Karpas-422 (cell line): ENCODE results near the gene TCF7L2. TPM values are rescaled to one million over a fixed set of nuclear protein-coding genes. Genes with fewer than 3 reads are reported as not detected.

Experiments used
- DNase-seq: peaks from one replicate; pipeline ENCODE4 v3.0.0-alpha.2; 2015
- H2AFZ ChIP-seq: fragments of 200-600 bp; sonication (generic); 2 replicates; pipeline ENCODE4 v1.6.1; 2014; ENCODE audit warnings: antibody characterized with exemption, low read length, mixed read lengths
- H3K27ac ChIP-seq: fragments of 200-600 bp; sonication (generic); 2 replicates; pipeline ENCODE4 v1.5.1; 2014; ENCODE audit warnings: mild to moderate bottlenecking, low read length, moderate library complexity
- H3K27me3 ChIP-seq: fragments of 200-600 bp; sonication (generic); 2 replicates; pipeline ENCODE4 v1.6.1; 2014; ENCODE audit warnings: low read length, mixed read lengths
- H3K36me3 ChIP-seq: fragments of 200-600 bp; sonication (generic); 2 replicates; pipeline ENCODE4 v1.6.1; 2014; ENCODE audit warnings: low read length, mixed read lengths; ENCODE audit not compliant: insufficient read depth
- H3K4me1 ChIP-seq: fragments of 200-600 bp; sonication (generic); 2 replicates; pipeline ENCODE4 v1.6.1; 2014; ENCODE audit warnings: mild to moderate bottlenecking, low read length, mixed read lengths
- H3K4me2 ChIP-seq: fragments of 200-600 bp; sonication (generic); 2 replicates; pipeline ENCODE4 v1.6.1; 2014; ENCODE audit warnings: low read length, low read depth, mild to moderate bottlenecking; ENCODE audit not compliant: poor library complexity, severe bottlenecking
- H3K4me3 ChIP-seq: fragments of 200-600 bp; sonication (generic); 2 replicates; pipeline ENCODE4 v1.5.1; 2014; ENCODE audit warnings: mild to moderate bottlenecking, antibody characterized with exemption, low read length, mixed read lengths
- H3K79me2 ChIP-seq: fragments of 200-600 bp; sonication (generic); 2 replicates; pipeline ENCODE4 v1.6.1; 2014; ENCODE audit warnings: mild to moderate bottlenecking, low read length, mixed read lengths
- H3K9ac ChIP-seq: fragments of 200-600 bp; sonication (generic); 2 replicates; pipeline ENCODE4 v1.6.0; 2014; ENCODE audit warnings: low read length
- H3K9me2 ChIP-seq: fragments of 200-600 bp; sonication (generic), shearing (Covaris generic); replicated peaks from 2 replicates; pipeline ENCODE4 v1.6.0; 2014; ENCODE audit warnings: mild to moderate bottlenecking, low read length, moderate library complexity; ENCODE audit not compliant: insufficient read depth
- H3K9me3 ChIP-seq: fragments of 300-700, 200-600 bp; sonication (generic); 2 replicates; pipeline ENCODE4 v1.6.1; 2014; ENCODE audit warnings: low read length, mixed read lengths
- H4K20me1 ChIP-seq: fragments of 200-600 bp; sonication (generic); 2 replicates; pipeline ENCODE4 v1.6.1; 2014; ENCODE audit warnings: mild to moderate bottlenecking, antibody characterized with exemption, low read length, low read depth; ENCODE audit not compliant: insufficient read depth
- total RNA-seq: library from RNA; depleted of rRNA; stranded (reverse); fragments of >200 nt; shearing (Covaris generic); gene quantifications from 2 replicates; pipeline ENCODE4 v1.2.3, GENCODE V29; 2014; ENCODE audit warnings: low replicate concordance

The TCF7L2 gene
- total RNA-seq, 1 experiment from 2014 or later, result not detected

- H3K9me2 ChIP-seq, result no peaks in the 10 kb centered on the region
- H3K9me3 ChIP-seq, result no peaks in the 10 kb centered on the region
- no peak overlapping the region for H3K4me3 ChIP-seq
- no peaks in the 10 kb centered on the region for H3K27me3 ChIP-seq
- H3K79me2 ChIP-seq, result no peaks in the 10 kb centered on the region
- no peaks in the 10 kb centered on the region for H3K36me3 ChIP-seq
- no peak overlapping the region for H3K4me2 ChIP-seq
- no peak overlapping the region for H3K27ac ChIP-seq
- no peak for DNase-seq
- no peaks in the 10 kb centered on the region for H3K4me1 ChIP-seq
- no peaks in the 10 kb centered on the region for H4K20me1 ChIP-seq
- no peak overlapping the region for H3K9ac ChIP-seq
- no peak overlapping the region for H2AFZ ChIP-seq
These were observed 137.3 kb downstream of the TCF7L2 start for GRCh38 chr10:113087165-113088029.

- H2AFZ ChIP-seq, result no peak overlapping the region
- H3K9me3 ChIP-seq, result no peaks in the 10 kb centered on the region
- no peaks in the 10 kb centered on the region for H3K9me2 ChIP-seq
- H3K4me2 ChIP-seq, result no peak overlapping the region
- no peaks in the 10 kb centered on the region for H3K27me3 ChIP-seq
- H3K4me1 ChIP-seq, result no peaks in the 10 kb centered on the region
- H3K36me3 ChIP-seq, result no peaks in the 10 kb centered on the region
- no peak overlapping the region for H3K27ac ChIP-seq
- no peak overlapping the region for H3K4me3 ChIP-seq
- no peaks in the 10 kb centered on the region for H3K79me2 ChIP-seq
- H3K9ac ChIP-seq, result no peak overlapping the region
- DNase-seq, result no peak
- no peaks in the 10 kb centered on the region for H4K20me1 ChIP-seq
These were observed 138.1 kb downstream of the TCF7L2 start for GRCh38 chr10:113088194-113088593.

- no peaks in the 10 kb centered on the region for H3K4me1 ChIP-seq
These were observed 139.5 kb downstream of the TCF7L2 start for GRCh38 chr10:113089551-113089950.

GRCh38 chr10:113091920-113092319 lies 141.9 kb downstream of the TCF7L2 start:
- Histone ChIP-seq H3K27ac (no peak overlapping the region), H2AFZ (no peak overlapping the region), H3K79me2 (no peaks in the 10 kb centered on the region), H4K20me1 (no peaks in the 10 kb centered on the region), H3K27me3 (no peaks in the 10 kb centered on the region), H3K9me2 (no peaks in the 10 kb centered on the region), H3K36me3 (no peaks in the 10 kb centered on the region), H3K9me3 (no peaks in the 10 kb centered on the region), H3K4me2 (no peak overlapping the region), H3K9ac (no peak overlapping the region), H3K4me1 (no peaks in the 10 kb centered on the region), H3K4me3 (no peak overlapping the region)
- DNase-seq, result no peak

More at GRCh38 chr10:113089551-113089950, 139.5 kb downstream of the TCF7L2 start:
- H3K9ac ChIP-seq, result no peak overlapping the region
- no peaks in the 10 kb centered on the region for H3K9me3 ChIP-seq
- H3K4me3 ChIP-seq, result no peak overlapping the region
- no peaks in the 10 kb centered on the region for H3K36me3 ChIP-seq
- no peaks in the 10 kb centered on the region for H4K20me1 ChIP-seq
- H3K79me2 ChIP-seq, result no peaks in the 10 kb centered on the region
- H3K27ac ChIP-seq, result no peak overlapping the region
- H2AFZ ChIP-seq, result no peak overlapping the region
- no peak for DNase-seq
- H3K27me3 ChIP-seq, result no peaks in the 10 kb centered on the region
- no peak overlapping the region for H3K4me2 ChIP-seq
- no peaks in the 10 kb centered on the region for H3K9me2 ChIP-seq

GRCh38 chr10:113093188-113094113 lies 143.4 kb downstream of the TCF7L2 start:
- no peaks in the 10 kb centered on the region for H3K36me3 ChIP-seq
- no peaks in the 10 kb centered on the region for H3K4me1 ChIP-seq
- H3K79me2 ChIP-seq, result no peaks in the 10 kb centered on the region
- no peak overlapping the region for H3K4me2 ChIP-seq
- H2AFZ ChIP-seq, result no peak overlapping the region
- no peaks in the 10 kb centered on the region for H3K9me2 ChIP-seq
- H3K9me3 ChIP-seq, result no peaks in the 10 kb centered on the region
- DNase-seq, result no peak
- H4K20me1 ChIP-seq, result no peaks in the 10 kb centered on the region
- H3K27me3 ChIP-seq, result no peaks in the 10 kb centered on the region
- H3K4me3 ChIP-seq, result no peak overlapping the region
- H3K9ac ChIP-seq, result no peak overlapping the region
- H3K27ac ChIP-seq, result no peak overlapping the region

- H3K36me3 ChIP-seq, result no peaks in the 10 kb centered on the region
- H4K20me1 ChIP-seq, result no peaks in the 10 kb centered on the region
These were observed 144.1 kb downstream of the TCF7L2 start for GRCh38 chr10:113094114-113094486.

GRCh38 chr10:113095419-113096127 lies 145.5 kb downstream of the TCF7L2 start:
- no peaks in the 10 kb centered on the region for H3K79me2 ChIP-seq
- DNase-seq, result no peak

More at GRCh38 chr10:113094114-113094486, 144.1 kb downstream of the TCF7L2 start:
- Histone ChIP-seq H3K4me3 (no peak overlapping the region), H3K9me2 (no peaks in the 10 kb centered on the region), H3K9ac (no peak overlapping the region), H3K9me3 (no peaks in the 10 kb centered on the region), H3K27me3 (no peaks in the 10 kb centered on the region), H3K4me2 (no peak overlapping the region), H3K79me2 (no peaks in the 10 kb centered on the region), H2AFZ (no peak overlapping the region), H3K4me1 (no peaks in the 10 kb centered on the region), H3K27ac (no peak overlapping the region)
- DNase-seq, result no peak

More at GRCh38 chr10:113095419-113096127, 145.5 kb downstream of the TCF7L2 start:
- H3K36me3 ChIP-seq, result no peaks in the 10 kb centered on the region
- H3K27ac ChIP-seq, result no peak overlapping the region
- no peak overlapping the region for H2AFZ ChIP-seq
- no peaks in the 10 kb centered on the region for H3K4me1 ChIP-seq
- H3K4me3 ChIP-seq, result no peak overlapping the region
- H4K20me1 ChIP-seq, result no peaks in the 10 kb centered on the region
- no peak overlapping the region for H3K4me2 ChIP-seq
- no peaks in the 10 kb centered on the region for H3K9me3 ChIP-seq
- H3K9me2 ChIP-seq, result no peaks in the 10 kb centered on the region
- no peak overlapping the region for H3K9ac ChIP-seq
- H3K27me3 ChIP-seq, result no peaks in the 10 kb centered on the region
